ENCODE results near the gene TMPRSS11A. TPM values are rescaled to one million over a fixed set of nuclear protein-coding genes. Genes with fewer than 3 reads are reported as not detected.
A peak's percentile ranks its signal among the peaks of the same experiment; 100 is the strongest.

Gene TMPRSS11A
- total RNA-seq, 1 experiment from 2014 or later = not detected

DNA sequence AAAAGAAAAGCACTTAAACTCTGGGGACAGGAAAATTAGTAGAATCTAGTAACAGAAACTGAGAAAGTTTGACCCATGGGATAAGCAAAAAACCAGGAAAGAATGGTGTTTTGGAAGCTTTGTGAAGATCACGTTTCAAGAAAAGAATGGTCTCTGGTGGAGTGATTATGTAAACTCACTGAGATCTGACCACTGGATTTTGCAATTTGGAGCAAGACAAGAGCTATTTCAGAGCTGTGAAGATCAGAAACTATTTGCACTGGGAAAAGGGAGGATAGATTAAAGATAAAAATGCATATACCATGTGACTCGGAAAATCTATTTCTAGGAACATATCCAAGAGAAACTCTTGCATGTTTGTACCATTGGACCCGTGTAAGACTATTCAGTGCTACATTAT is 83.8 kb downstream of the TMPRSS11A start:
- Histone ChIP-seq H3K36me3 (no peaks in the 10 kb centered on the region), H3K4me3 (no peak overlapping the region), H3K27me3 (replicated peaks) (no peaks in the 10 kb centered on the region), H3K27ac (no peak overlapping the region), H3K4me1 (replicated peaks) (no peaks in the 10 kb centered on the region), H3K9me3 (replicated peaks) (no peaks in the 10 kb centered on the region)
- no peak for DNase-seq (ENCODE audit: low read depth in 1 of 2, low spot score in 2 of 2)

DNA sequence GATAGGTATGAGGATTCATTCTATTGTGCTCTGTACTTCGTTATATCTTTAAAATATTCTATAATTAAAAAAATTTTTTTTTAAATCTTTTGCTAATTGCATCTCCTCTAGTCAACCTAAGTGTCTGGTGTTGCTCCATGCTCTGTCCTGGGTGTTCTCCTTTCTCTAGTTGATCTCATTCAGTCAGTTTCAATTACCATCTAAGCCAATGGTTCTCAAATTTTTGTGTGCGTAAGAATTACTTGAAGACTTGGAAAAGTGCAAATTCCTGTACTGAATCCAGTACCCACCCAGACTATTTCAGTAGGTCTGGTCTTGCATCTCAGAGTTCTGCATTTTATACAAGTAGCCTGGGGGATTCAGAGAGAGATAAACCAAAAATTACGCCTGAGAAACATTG is 86.2 kb downstream of the TMPRSS11A start:
- Histone ChIP-seq H3K27ac (no peak overlapping the region), H3K4me3 (no peak overlapping the region), H3K9me3 (replicated peaks) (no peaks in the 10 kb centered on the region), H3K36me3 (no peaks in the 10 kb centered on the region), H3K4me1 (replicated peaks) (no peaks in the 10 kb centered on the region), H3K27me3 (replicated peaks) (no peaks in the 10 kb centered on the region)
- no peak for DNase-seq (ENCODE audit: low read depth in 1 of 2, low spot score in 2 of 2)

DNA sequence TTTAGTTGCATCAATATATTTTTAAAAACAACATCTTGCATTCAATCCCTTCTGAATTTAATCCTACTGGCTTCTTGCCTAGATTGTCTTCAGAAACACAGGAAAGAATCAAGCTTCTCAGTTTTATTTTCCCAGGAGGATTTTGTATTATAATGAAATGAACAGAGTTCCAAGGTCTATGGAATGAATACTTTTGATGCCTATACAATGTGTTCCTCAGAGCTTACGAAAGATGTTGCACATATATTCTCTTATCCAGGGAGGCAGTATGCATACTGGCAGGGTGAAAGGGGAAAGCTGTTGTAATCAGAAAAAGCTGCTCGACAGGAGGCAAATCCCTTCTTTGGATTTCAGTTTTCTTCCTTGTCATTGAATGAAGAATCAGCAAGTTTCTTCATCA is 88.3 kb downstream of the TMPRSS11A start:
- H3K36me3 ChIP-seq = no peaks in the 10 kb centered on the region
- no peaks in the 10 kb centered on the region for H3K9me3 ChIP-seq (replicated peaks)
- H3K27ac ChIP-seq = no peak overlapping the region
- H3K4me3 ChIP-seq = no peak overlapping the region
- no peaks in the 10 kb centered on the region for H3K4me1 ChIP-seq (replicated peaks)
- DNase-seq (ENCODE audit: low read depth in 1 of 2, low spot score in 2 of 2) = no peak
- no peaks in the 10 kb centered on the region for H3K27me3 ChIP-seq (replicated peaks)

DNA sequence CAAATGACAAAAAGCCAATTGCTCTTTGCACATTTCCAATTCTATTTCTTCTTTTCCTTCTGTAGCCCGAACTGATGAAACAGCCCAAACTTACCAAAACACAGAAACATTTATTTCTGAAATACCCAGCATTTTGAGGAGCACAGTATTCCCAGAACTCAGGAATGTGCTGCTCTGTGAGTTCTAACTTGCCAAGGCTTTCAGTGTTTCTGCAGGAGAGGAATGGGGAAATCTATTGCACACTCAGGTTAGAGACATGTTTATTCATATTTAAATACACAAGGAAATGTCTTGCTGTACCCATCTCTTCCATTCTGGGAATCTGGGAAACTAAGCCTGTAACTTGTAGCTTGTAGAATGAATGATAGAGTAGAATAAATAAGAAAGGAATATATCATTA is 90.2 kb downstream of the TMPRSS11A start:
- H3K36me3 ChIP-seq = no peaks in the 10 kb centered on the region
- H3K9me3 ChIP-seq (replicated peaks) = no peaks in the 10 kb centered on the region
- no peaks in the 10 kb centered on the region for H3K4me1 ChIP-seq (replicated peaks)
- no peak for DNase-seq (ENCODE audit: low read depth in 1 of 2, low spot score in 2 of 2)
- no peak overlapping the region for H3K4me3 ChIP-seq
- no peaks in the 10 kb centered on the region for H3K27me3 ChIP-seq (replicated peaks)
- no peak overlapping the region for H3K27ac ChIP-seq

DNA sequence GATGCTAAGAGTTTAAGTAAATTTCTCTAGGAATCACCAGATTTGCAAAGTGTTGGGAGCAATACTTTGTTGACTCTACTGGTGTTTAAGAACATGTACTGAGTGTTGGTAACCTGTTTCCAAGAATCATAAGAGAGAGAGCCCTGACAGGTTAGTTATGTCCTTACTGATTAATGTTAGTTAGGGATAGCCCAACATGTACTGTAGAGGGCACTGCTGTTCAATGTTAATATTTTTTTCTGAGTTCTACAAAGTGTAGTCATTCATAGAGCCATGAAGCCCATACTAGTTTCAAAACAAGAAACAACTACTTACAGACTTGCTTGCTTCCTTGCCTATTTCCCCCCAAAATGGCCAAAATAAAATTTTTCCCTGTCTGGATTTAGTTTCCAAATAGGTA is 91.4 kb downstream of the TMPRSS11A start:
- no peaks in the 10 kb centered on the region for H3K4me1 ChIP-seq (replicated peaks)
- H3K36me3 ChIP-seq = no peaks in the 10 kb centered on the region
- no peaks in the 10 kb centered on the region for H3K27me3 ChIP-seq (replicated peaks)
- H3K9me3 ChIP-seq (replicated peaks) = no peaks in the 10 kb centered on the region
- H3K4me3 ChIP-seq = no peak overlapping the region
- peak in 1 of 2 experiments; percentile 5 for DNase-seq (ENCODE audit: low read depth in 1 of 2, low spot score in 2 of 2)
- H3K27ac ChIP-seq = no peak overlapping the region

DNA sequence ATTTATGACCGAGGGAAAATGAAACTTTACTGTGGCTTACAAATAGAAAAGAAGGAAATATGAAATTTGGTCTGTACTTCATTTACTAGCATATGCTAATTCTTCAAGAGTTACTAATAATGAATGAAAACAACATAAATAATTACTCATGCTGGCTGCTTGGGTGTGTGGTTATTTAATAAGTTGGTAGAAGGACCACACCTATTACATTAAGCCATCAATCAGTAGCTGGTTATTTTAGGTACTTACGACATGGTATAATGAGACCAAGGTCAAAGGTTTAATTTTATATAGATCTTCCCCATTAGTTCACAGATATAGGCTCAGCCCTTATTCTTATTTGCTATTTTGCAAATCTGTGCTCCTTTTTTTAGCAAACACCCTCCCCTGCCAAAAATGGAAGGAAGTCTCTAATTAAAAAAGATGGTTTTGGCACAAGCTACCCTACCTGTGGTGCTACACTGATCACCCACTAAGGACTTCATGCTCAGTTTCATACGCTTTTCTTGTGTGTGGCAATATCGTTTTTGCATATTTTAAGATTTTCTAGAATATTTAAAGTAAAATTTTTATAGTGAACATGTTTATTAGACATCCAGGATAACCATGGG is 93.6 kb downstream of the TMPRSS11A start:
- no peaks in the 10 kb centered on the region for H3K36me3 ChIP-seq
- no peaks in the 10 kb centered on the region for H3K9me3 ChIP-seq (replicated peaks)
- DNase-seq (ENCODE audit: low read depth in 1 of 2, low spot score in 2 of 2) = no peak
- H3K4me1 ChIP-seq (replicated peaks) = no peaks in the 10 kb centered on the region
- H3K27me3 ChIP-seq (replicated peaks) = no peaks in the 10 kb centered on the region
- no peak overlapping the region for H3K27ac ChIP-seq
- H3K4me3 ChIP-seq = no peak overlapping the region

DNA sequence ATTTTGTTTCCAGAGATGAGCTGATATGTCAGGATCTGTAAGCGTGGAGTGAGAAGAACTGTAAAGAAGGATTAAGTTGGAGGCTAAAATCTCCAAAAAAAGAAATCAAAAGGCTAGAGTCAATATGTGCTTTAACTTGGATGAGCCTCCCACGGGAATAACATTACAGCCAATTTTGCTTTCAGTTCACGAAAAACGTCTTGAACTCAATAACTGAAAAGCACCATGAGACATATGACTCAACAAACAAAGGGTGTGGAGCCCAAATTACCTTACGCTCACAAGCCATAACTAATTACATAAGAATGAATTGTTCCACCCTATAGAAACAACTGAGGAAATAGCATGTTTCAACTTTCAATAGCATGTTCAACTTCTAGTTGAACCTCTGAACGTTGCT is 101.8 kb downstream of the TMPRSS11A start:
- Histone ChIP-seq H3K27me3 (replicated peaks) (no peaks in the 10 kb centered on the region; the same call in 1 of the 2 replicates), H3K4me3 (no peak overlapping the region), H3K4me1 (replicated peaks) (no peaks in the 10 kb centered on the region), H3K27ac (no peak overlapping the region), H3K9me3 (replicated peaks) (no peaks in the 10 kb centered on the region), H3K36me3 (no peaks in the 10 kb centered on the region)
- no peak for DNase-seq (ENCODE audit: low read depth in 1 of 2, low spot score in 2 of 2)

Other genes starting within 250 kb of the TMPRSS11A start
- not detected in 2 replicates for gene GNRHR, start 209.1 kb downstream of the TMPRSS11A start, total RNA-seq (2014; rRNA removed; shearing (Covaris generic))
- gene TMPRSS11D, start 79.5 kb downstream of the TMPRSS11A start, total RNA-seq (2014; rRNA removed; shearing (Covaris generic)) = not detected in 2 replicates
- not detected in 2 replicates for gene TMPRSS11F, start 166.4 kb upstream of the TMPRSS11A start, total RNA-seq (2014; rRNA removed; shearing (Covaris generic))

Data from SJSA1 (cell line).